T-helper 22 cell (primary cell): ENCODE data around the gene OGA.

Experiments
- DNase-seq: peaks from one replicate; pipeline ENCODE4 v3.0.0-alpha.2; 2020; ENCODE audit warnings: low read depth

The OGA gene

DNA sequence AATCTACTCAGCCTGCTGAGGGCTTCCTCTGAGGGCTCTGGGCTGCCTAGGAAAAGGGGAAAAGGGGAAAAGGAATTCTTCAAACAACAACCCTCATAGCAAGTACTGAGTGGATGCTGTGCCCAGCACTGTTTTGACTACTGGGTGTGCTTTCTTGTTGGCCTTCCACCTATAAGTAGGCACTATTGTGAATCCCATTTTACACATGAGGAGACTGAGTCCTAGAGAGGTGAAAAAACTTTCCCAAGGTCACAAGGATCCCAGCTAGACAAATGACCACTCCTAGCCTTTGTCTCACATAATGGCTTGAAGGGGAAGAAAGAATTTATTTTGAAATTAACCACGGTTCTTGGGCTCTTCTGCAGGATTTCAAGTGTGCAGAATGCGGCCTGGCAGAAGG is 59.4 kb downstream of the OGA start:
- DNase-seq, result no peak

DNA sequence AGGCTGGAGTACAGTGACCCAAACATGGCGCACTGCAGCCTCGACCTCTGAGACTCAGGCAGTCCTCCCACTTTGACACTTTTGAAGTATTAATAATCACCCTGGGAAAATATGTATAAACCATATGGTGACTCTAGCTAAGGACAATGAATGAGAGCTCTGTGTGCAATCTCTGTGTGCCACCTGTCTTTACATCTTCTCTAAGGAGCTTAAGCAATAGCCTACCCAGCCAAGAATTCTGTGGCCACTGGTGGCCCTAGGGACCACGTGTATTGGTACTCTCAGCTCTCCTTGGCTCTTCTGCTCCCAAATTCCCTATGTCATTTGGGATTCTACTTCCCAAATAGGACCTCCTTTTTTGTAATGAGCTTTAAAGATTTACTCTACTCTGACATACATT is 66.0 kb downstream of the OGA start:
- no peak for DNase-seq

- no peak for DNase-seq
Measured at GRCh38 chr10:101749047-101750016, 68.9 kb downstream of the OGA start.

DNA sequence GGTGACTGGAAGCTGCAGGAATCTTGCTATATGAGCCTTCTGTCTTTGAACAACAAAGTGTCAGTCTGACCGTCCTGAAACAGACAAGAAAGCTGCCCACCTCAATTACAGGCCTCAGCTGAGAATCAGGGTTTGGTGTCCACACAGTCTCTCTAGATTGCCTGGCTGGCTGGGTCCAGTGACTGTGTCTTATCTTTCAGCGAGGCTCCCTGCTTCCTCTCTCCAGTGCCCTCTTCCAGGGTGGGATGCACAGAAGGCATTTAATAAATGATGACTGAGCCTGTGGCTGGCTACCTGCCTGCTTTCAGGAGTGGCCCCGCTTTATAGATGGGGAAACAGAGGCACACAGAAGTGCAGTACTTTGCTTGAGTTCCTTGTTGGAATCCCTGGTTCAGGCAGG is 69.7 kb downstream of the OGA start:
- no peak for DNase-seq

DNA sequence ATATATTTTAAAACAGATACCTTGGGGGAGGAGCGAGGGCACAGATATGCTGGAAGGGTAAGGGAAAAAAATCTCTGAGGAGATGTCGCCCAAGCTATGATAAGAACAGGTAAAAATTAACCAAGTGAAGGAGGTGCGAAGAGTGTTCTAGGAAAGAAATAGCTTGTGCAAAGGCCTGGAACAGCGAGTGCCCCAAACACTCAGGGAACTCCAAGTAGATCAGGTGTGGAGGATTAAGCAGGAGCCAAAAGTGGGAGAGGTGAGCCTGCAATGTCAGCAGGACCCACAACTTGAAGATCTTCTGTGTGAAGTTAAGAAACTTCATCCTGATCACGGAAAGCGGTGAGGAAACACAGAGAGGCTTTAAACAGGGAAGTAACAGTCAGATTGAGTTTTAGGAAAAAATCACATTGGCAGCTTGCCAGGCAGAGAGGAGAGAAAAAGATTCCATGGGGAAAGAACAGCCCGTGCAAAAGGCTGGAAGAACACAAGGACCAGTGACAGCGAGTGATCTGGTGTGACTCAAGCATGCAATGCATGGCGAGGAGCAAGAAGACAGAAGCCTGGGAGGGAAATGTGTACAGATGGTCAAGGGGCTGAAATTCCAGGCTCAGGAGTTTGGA is 73.1 kb downstream of the OGA start:
- no peak for DNase-seq

DNA sequence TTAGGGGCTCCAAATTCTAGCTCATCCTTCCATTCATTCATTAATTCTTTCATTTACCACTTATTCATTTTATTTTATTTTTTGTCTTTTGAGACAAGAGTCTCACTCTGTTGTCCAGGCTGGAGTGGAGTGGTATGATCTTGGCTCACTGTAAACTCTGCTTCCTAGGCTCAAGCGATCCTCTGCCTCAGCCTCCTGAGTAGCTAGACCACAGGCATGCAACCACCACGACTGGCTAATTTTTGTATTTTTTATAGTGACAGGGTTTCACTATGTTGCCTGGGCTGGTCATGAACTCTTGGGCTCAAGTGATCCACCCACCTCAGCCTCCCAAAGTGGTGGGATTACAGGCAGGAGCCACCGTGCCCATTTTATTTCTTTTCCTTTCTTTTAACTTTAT is 74.0 kb downstream of the OGA start:
- no peak for DNase-seq

- no peak for DNase-seq
Measured at GRCh38 chr10:101741938-101742337, 76.3 kb downstream of the OGA start.

GRCh38 chr10:101736666-101737065 is 81.6 kb downstream of the OGA start:
- no peak for DNase-seq
